Naive B cell (primary cell): ENCODE results near the gene PPIP5K1. TPM values are rescaled to one million over a fixed set of nuclear protein-coding genes. Genes with fewer than 3 reads are reported as not detected.
"Not testable (repeated sequence)": the region's sequence is repeated elsewhere in the genome, so short reads cannot be mapped to it uniquely, and the experiment has no call there.

Experiments used
- ATAC-seq, 2 donors: fragments of 150-1000 bp; cut with Tn5 transposase; 2 replicates each; pipeline ENCODE4 v1.10.0; 2021; ENCODE audit warnings: low read depth in 2 of 2, mild to moderate bottlenecking in 2 of 2, moderate library complexity in 2 of 2
- DNase-seq: peaks from one replicate; pipeline ENCODE4 v3.0.0; 2022
- H3K27ac Mint-ChIP-seq, 6 donors: one replicate each; pipeline ENCODE4 v1.8.0; 2020 to 2022; ENCODE audit warnings: mild to moderate bottlenecking in 6 of 6, mixed read lengths in 6 of 6, moderate library complexity in 5 of 6, inconsistent platforms in 2 of 6
- H3K27me3 Mint-ChIP-seq, 3 donors: one replicate each; pipeline ENCODE4 v1.8.0; 2021 to 2022; ENCODE audit warnings: mixed read lengths in 3 of 3, mild to moderate bottlenecking in 1 of 3
- H3K36me3 Mint-ChIP-seq, 2 donors: one replicate each; pipeline ENCODE4 v1.8.0; 2020 to 2022; ENCODE audit warnings: mixed read lengths in 2 of 2, inconsistent platforms in 1 of 2, mild to moderate bottlenecking in 1 of 2
- H3K4me1 Mint-ChIP-seq, 3 donors: one replicate each; pipeline ENCODE4 v1.8.0; 2020 to 2022; ENCODE audit warnings: mixed read lengths in 3 of 3, inconsistent platforms in 1 of 3, mild to moderate bottlenecking in 1 of 3, moderate library complexity in 1 of 3
- H3K4me3 Mint-ChIP-seq, 8 donors: one replicate each; pipeline ENCODE4 v1.8.0; 2020 to 2022; ENCODE audit warnings: mild to moderate bottlenecking in 8 of 8, mixed read lengths in 8 of 8, moderate library complexity in 8 of 8, inconsistent platforms in 2 of 8
- H3K9me3 Mint-ChIP-seq, 7 donors: one replicate each; pipeline ENCODE4 v1.8.0; 2020 to 2022; ENCODE audit warnings: mixed read lengths in 7 of 7, mild to moderate bottlenecking in 5 of 7, inconsistent platforms in 2 of 7, moderate library complexity in 1 of 7
- polyA plus RNA-seq, 6 donors: library from polyadenylated mRNA; unstranded; fragments of 300-500 nt; fragmentation: Illumina TruSeq; gene quantifications; one replicate each; pipeline ENCODE4 v1.2.3, GENCODE V29; 2021; ENCODE audit warnings: low read depth in 6 of 6

PPIP5K1 gene
- polyA plus RNA-seq = 10 to 100 TPM in 2 of 6 donors, 1 to 10 TPM in 4; 4.2 to 19.9 (median 6.5) TPM

GRCh38 chr15:43589778-43590466, at the start of gene PPIP5K1:
TSS of gene PPIP5K1 (minus strand) at chr15:43590208. CDS start at chr15:43584504, 5,704 bp downstream.
- H3K27me3 Mint-ChIP-seq, H3K27ac Mint-ChIP-seq, H3K4me1 Mint-ChIP-seq, DNase-seq, H3K9me3 Mint-ChIP-seq, H3K36me3 Mint-ChIP-seq, H3K4me3 Mint-ChIP-seq: not testable (repeated sequence)
- ATAC-seq = peak; percentile 96 to 97

- not testable (repeated sequence) for H3K36me3 Mint-ChIP-seq, H3K27me3 Mint-ChIP-seq, H3K9me3 Mint-ChIP-seq, DNase-seq, H3K4me1 Mint-ChIP-seq, H3K4me3 Mint-ChIP-seq
- peak overlapping the region in 2 of 6 donors; percentile 32 to 38 for H3K27ac Mint-ChIP-seq
- peak in 1 of 2 donors; percentile 35 for ATAC-seq
These were observed 48.6 kb upstream of the PPIP5K1 start for GRCh38 chr15:43638464-43639204.

- not testable (repeated sequence) for DNase-seq, H3K9me3 Mint-ChIP-seq, H3K27me3 Mint-ChIP-seq, H3K36me3 Mint-ChIP-seq, ATAC-seq, H3K4me1 Mint-ChIP-seq, H3K4me3 Mint-ChIP-seq
- H3K27ac Mint-ChIP-seq = peak overlapping the region in 2 of 6 donors; percentile 58 to 80
These were observed 36.9 kb upstream of the PPIP5K1 start for GRCh38 chr15:43626937-43627336.

- peaks cover 9 to 14% (median 14%) of the 10 kb centered on the region in 3 donors for H3K27me3 Mint-ChIP-seq
- H3K27ac Mint-ChIP-seq = no peak overlapping the region
- H3K4me1 Mint-ChIP-seq = no peaks in the 10 kb centered on the region
- ATAC-seq = no peak
- H3K9me3 Mint-ChIP-seq = no peaks in the 10 kb centered on the region
- no peak overlapping the region for H3K4me3 Mint-ChIP-seq
- DNase-seq = no peak
- H3K36me3 Mint-ChIP-seq = no peaks in the 10 kb centered on the region
These were observed 35.1 kb upstream of the PPIP5K1 start for GRCh38 chr15:43625106-43625505.

- H3K9me3 Mint-ChIP-seq, H3K4me1 Mint-ChIP-seq, H3K4me3 Mint-ChIP-seq, H3K36me3 Mint-ChIP-seq, DNase-seq, ATAC-seq: not testable (repeated sequence)
- H3K27ac Mint-ChIP-seq = peak overlapping the region in 1 of 6 donors; percentile 72
- peaks cover 18 to 19% (median 19%) of the 10 kb centered on the region in 3 donors for H3K27me3 Mint-ChIP-seq
These were observed 32.2 kb upstream of the PPIP5K1 start for GRCh38 chr15:43622068-43622799.

- DNase-seq, H3K36me3 Mint-ChIP-seq, H3K27ac Mint-ChIP-seq, H3K9me3 Mint-ChIP-seq, H3K4me3 Mint-ChIP-seq, H3K4me1 Mint-ChIP-seq, ATAC-seq: not testable (repeated sequence)
- H3K27me3 Mint-ChIP-seq = peaks cover 8 to 13% (median 12%) of the 10 kb centered on the region in 3 donors
These were observed 28.7 kb upstream of the PPIP5K1 start, which contains the start of gene STRC for GRCh38 chr15:43618700-43619099. TSS of gene STRC (minus strand) at chr15:43618800. CDS start at chr15:43618722, 78 bp downstream.

GRCh38 chr15:43617750-43618149, 27.7 kb upstream of the PPIP5K1 start:
- H3K36me3 Mint-ChIP-seq, ATAC-seq, DNase-seq, H3K4me3 Mint-ChIP-seq, H3K9me3 Mint-ChIP-seq, H3K4me1 Mint-ChIP-seq, H3K27ac Mint-ChIP-seq: not testable (repeated sequence)
- H3K27me3 Mint-ChIP-seq = peaks cover 8 to 13% (median 12%) of the 10 kb centered on the region in 3 donors

- not testable (repeated sequence) for H3K9me3 Mint-ChIP-seq, H3K27ac Mint-ChIP-seq, H3K4me1 Mint-ChIP-seq, ATAC-seq, H3K4me3 Mint-ChIP-seq, DNase-seq, H3K36me3 Mint-ChIP-seq
- H3K27me3 Mint-ChIP-seq = peaks cover 37 to 53% (median 50%) of the 10 kb centered on the region in 3 donors
These were observed 12.2 kb upstream of the PPIP5K1 start for GRCh38 chr15:43602233-43602632.

GRCh38 chr15:43600200-43600599, 10.2 kb upstream of the PPIP5K1 start:
- H3K27ac Mint-ChIP-seq, H3K9me3 Mint-ChIP-seq, ATAC-seq, H3K36me3 Mint-ChIP-seq, H3K4me1 Mint-ChIP-seq, DNase-seq: not testable (repeated sequence)
- Mint-ChIP-seq H3K4me3 (peak overlapping the region in 1 of 8 donors; percentile 41), H3K27me3 (peaks cover 43 to 63% (median 58%) of the 10 kb centered on the region in 3 donors)

GRCh38 chr15:43599131-43599530, 9.1 kb upstream of the PPIP5K1 start:
- H3K4me3 Mint-ChIP-seq, H3K36me3 Mint-ChIP-seq, DNase-seq, H3K4me1 Mint-ChIP-seq, H3K27ac Mint-ChIP-seq, ATAC-seq, H3K9me3 Mint-ChIP-seq: not testable (repeated sequence)
- H3K27me3 Mint-ChIP-seq = peaks cover 39 to 57% (median 52%) of the 10 kb centered on the region in 3 donors

- H3K9me3 Mint-ChIP-seq, DNase-seq, H3K27ac Mint-ChIP-seq, H3K36me3 Mint-ChIP-seq, H3K4me1 Mint-ChIP-seq, H3K4me3 Mint-ChIP-seq: not testable (repeated sequence)
- H3K27me3 Mint-ChIP-seq = peaks cover 14 to 25% (median 21%) of the 10 kb centered on the region in 3 donors
- ATAC-seq = peak in 1 of 2 donors; percentile 2
These were observed 3.6 kb upstream of the PPIP5K1 start, which contains the start of gene CKMT1B for GRCh38 chr15:43593328-43594190. TSS of gene CKMT1B (plus strand) at chr15:43594027. CDS start at chr15:43594219, 192 bp downstream.

GRCh38 chr15:43592841-43593240, 2.8 kb upstream of the PPIP5K1 start:
- not testable (repeated sequence) for H3K36me3 Mint-ChIP-seq, DNase-seq, H3K9me3 Mint-ChIP-seq, H3K4me3 Mint-ChIP-seq, H3K4me1 Mint-ChIP-seq, H3K27ac Mint-ChIP-seq, ATAC-seq
- peaks cover 12 to 18% (median 14%) of the 10 kb centered on the region in 3 donors for H3K27me3 Mint-ChIP-seq
